G401 (cell line): Measurements from ENCODE around the gene STRA6. TPM values are rescaled to one million over a fixed set of nuclear protein-coding genes. Genes with fewer than 3 reads are reported as not detected.

ENCODE experiments used
- DNase-seq: peaks from one replicate; pipeline ENCODE4 v3.0.0-alpha.2; 2015; ENCODE audit warnings: low spot score
- in situ Hi-C: cut with HindIII; loops from 2 replicates; pipeline ENCODE4 v1.10.0; 2016; ENCODE audit warnings: low sequenced_read_pairs, mixed read lengths
- total RNA-seq: library from RNA; depleted of rRNA; stranded (reverse); fragments of >200 nt; shearing (Covaris generic); gene quantifications from 2 replicates; pipeline ENCODE4 v1.2.3, GENCODE V29; 2014

Gene STRA6
- total RNA-seq, 1 experiment from 2014 or later: 23.9 TPM

DNA sequence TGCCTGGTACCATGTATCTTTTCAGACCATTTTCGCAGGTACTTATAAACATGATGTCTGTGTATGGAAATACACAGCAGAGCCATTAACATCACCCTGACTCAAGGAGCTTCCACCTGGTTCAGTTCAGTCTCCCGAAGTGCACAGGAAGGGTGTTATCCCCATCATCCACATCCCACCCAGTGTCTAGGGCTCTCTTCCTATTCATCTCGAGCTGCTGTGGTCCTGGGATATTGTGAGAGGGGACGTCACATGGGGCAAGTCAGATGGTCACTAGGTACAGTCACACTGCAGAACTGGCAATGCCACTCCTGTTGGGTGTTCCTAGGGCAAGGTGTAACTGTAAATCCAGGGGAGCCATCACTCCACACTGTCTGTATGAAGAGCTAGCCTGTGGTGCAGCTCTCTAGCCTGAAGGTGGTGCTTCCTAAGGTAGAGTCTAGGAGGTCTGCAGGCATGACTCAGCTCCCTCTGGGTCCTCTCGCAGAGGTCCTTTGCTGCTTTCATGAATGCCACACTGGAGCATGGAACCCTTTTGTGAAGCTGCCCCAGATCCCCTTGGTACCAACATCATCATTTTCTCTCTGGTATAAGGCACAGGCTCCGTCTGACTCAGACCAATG, 58.3 kb downstream of the STRA6 start:
- in situ Hi-C loops: no loop called here
- no peak for DNase-seq

DNA sequence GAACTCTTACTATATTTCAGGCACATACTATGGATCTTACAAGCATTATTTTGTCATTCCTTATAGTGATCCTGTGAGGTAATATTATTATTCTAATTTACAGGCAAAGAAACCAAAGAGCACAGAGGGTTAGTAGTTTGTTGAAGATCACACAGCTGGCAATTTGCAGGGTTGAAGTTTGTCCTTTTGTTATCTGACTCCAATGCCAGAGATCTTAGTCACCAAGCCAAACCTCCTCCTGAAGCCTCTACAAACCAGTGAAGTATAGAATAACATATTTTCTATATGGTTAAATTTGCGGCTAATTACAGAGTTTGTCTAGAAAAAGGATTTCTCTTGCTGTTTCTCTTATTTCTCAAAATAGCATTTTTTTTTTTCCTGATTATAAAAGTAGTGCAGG, 61.0 kb downstream of the STRA6 start:
- DNase-seq: no peak
- in situ Hi-C loops: no loop called here

DNA sequence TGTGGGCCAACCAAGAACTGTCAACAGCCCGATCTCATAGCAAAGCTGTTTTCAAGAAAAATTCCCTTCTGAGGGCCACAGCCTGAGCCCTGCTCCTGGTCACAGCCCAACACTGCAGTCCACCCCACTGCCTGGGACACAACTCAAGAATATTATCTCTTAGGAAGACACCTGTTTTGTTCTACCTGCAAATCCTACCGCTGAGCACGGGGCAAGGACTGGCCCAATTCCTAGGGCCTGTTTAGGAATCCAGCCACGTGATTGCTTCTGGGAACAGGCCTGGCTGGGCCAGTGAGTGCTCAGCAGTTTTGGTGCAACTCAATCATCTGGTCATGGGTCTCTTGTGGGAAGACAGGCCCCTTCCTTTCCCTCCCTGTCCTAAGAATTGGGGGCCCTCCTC, 63.9 kb downstream of the STRA6 start:
- no peak for DNase-seq
- in situ Hi-C loops: no loop called here

DNA sequence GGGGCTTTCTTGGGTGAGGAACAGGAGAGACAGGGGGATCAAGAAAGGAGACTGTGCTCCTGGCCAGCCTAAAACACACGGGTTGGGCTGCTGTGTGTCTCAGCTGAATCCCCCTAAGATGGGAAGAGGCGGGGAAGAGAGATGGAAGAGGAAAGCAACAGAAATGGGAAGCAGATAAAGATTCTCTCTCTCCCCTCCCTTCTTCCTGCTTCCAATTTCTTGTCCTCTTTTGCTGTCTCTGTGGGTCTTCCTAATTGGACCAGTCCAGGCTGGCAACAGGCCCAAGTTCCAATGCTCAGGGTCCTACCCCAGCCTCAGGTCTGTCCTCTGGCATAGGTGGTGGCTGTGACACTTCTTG, 65.1 kb downstream of the STRA6 start:
- DNase-seq: no peak
- in situ Hi-C loops: no loop called here

DNA sequence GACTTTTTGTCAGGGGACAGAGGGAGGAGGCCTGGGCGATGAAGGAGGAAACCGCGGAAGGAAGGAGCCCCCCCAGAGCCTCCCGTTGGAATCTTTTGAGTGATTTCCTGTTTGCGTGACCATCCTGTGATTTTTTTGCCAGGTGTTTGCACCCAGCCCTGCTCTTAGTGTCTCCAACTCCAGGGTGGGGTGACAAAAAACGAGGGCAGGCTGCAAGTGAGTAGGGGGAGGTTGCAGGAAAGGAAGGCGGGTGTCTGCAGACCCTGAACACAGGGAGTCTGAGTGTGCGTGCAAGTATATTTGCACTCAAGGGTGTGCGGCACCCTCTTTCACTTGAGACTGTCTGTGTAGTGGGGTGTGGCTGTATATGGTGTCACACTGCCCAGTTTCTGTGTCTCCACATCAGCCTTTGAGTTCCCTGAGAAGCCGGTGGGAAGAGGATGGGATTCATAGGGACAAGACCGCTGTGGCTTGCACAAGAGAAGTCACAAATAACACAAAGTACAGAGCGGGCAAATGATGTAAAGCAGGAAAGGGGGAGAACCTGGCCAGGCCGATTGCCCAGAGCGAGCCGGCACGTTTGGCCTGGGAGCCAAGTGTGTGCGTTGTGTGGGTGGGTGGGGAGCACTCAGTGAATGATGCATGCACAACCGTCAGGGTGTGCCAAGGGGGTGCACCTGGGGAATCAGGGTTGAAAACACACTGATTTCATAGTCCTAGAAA, 65.6 kb downstream of the STRA6 start:
- in situ Hi-C loops: no loop called here
- no peak for DNase-seq

DNA sequence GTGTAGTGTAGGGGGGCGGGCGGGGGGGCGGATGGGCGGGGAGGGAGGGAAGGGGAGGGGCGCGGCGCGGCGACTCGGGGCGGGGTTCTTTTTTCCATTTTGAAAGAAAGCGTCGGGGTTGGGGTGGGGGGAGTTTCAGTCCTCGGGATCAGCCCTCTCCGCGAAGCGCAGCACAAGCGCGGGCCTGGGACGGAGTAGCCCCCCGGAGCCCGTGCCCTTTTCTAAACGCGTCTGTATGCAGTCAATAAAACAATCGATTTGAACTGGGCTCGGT, 66.1 kb downstream of the STRA6 start:
- in situ Hi-C loops: no loop called here
- DNase-seq: no peak

DNA sequence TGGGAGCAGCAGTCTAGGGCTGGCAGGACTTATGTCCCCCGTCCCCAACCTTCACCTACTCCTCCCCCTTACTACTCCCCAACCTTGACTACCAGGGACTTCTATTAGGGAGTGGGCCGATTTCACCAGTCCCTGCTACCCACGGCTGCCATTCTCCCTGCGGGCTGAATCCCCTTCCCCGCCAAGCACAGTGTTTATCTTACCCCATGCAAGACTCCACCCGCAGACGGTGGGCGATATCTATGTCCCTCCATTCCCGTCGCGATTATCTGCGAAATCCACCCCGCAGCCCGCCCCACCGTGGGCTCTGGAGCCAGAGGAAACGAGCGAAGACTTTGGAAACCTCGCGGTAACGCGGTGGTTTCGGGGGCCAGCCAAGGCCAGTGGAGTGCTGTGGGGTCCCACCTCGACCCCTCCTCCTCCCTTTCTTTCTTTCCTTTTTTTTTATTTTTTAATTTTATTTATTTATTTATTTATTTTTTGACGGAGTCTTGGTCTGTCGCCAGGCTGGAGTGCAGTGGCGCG, 67.5 kb downstream of the STRA6 start:
- in situ Hi-C loops: no loop called here
- DNase-seq: no peak

DNA sequence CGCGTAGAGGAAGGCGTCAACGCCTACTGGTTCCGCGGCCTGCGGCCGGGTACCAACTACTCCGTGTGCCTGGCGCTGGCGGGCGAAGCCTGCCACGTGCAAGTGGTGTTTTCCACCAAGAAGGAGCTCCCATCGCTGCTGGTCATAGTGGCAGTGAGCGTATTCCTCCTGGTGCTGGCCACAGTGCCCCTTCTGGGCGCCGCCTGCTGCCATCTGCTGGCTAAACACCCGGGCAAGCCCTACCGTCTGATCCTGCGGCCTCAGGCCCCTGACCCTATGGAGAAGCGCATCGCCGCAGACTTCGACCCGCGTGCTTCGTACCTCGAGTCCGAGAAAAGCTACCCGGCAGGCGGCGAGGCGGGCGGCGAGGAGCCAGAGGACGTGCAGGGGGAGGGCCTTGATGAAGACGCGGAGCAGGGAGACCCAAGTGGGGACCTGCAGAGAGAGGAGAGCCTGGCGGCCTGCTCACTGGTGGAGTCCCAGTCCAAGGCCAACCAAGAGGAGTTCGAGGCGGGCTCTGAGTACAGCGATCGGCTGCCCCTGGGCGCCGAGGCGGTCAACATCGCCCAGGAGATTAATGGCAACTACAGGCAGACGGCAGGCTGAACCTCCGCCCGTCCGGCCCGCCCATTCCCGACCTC, 68.1 kb downstream of the STRA6 start:
- DNase-seq: peak; percentile 23
- in situ Hi-C loops: no loop called here

DNA sequence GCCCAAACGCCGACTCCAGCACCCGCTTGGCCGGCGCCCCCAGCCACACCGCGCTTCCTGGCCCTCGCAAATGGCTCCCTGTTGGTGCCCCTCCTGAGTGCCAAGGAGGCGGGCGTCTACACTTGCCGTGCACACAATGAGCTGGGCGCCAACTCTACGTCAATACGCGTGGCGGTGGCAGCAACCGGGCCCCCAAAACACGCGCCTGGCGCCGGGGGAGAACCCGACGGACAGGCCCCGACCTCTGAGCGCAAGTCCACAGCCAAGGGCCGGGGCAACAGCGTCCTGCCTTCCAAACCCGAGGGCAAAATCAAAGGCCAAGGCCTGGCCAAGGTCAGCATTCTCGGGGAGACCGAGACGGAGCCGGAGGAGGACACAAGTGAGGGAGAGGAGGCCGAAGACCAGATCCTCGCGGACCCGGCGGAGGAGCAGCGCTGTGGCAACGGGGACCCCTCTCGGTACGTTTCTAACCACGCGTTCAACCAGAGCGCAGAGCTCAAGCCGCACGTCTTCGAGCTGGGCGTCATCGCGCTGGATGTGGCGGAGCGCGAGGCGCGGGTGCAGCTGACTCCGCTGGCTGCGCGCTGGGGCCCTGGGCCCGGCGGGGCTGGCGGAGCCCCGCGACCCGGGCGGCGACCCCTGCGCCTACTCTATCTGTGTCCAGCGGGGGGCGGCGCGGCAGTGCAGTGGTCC, 68.7 kb downstream of the STRA6 start:
- in situ Hi-C loops: no loop called here
- no peak for DNase-seq

DNA sequence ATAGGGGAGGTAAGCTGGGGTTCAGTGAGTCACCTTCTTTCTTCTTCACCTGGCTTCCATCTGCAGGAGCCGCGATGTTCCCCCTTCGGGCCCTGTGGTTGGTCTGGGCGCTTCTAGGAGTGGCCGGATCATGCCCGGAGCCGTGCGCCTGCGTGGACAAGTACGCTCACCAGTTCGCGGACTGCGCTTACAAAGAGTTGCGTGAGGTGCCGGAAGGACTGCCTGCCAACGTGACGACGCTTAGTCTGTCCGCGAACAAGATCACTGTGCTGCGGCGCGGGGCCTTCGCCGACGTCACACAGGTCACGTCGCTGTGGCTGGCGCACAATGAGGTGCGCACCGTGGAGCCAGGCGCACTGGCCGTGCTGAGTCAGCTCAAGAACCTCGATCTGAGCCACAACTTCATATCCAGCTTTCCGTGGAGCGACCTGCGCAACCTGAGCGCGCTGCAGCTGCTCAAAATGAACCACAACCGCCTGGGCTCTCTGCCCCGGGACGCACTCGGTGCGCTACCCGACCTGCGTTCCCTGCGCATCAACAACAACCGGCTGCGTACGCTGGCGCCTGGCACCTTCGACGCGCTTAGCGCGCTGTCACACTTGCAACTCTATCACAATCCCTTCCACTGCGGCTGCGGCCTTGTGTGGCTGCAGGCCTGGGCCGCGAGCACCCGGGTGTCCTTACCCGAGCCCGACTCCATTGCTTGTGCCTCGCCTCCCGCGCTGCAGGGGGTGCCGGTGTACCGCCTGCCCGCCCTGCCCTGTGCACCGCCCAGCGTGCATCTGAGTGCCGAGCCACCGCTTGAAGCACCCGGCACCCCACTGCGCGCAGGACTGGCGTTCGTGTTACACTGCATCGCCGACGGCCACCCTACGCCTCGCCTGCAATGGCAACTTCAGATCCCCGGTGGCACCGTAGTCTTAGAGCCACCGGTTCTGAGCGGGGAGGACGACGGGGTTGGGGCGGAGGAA, 69.6 kb downstream of the STRA6 start:
- no peak for DNase-seq
- in situ Hi-C loops: no loop called here

DNA sequence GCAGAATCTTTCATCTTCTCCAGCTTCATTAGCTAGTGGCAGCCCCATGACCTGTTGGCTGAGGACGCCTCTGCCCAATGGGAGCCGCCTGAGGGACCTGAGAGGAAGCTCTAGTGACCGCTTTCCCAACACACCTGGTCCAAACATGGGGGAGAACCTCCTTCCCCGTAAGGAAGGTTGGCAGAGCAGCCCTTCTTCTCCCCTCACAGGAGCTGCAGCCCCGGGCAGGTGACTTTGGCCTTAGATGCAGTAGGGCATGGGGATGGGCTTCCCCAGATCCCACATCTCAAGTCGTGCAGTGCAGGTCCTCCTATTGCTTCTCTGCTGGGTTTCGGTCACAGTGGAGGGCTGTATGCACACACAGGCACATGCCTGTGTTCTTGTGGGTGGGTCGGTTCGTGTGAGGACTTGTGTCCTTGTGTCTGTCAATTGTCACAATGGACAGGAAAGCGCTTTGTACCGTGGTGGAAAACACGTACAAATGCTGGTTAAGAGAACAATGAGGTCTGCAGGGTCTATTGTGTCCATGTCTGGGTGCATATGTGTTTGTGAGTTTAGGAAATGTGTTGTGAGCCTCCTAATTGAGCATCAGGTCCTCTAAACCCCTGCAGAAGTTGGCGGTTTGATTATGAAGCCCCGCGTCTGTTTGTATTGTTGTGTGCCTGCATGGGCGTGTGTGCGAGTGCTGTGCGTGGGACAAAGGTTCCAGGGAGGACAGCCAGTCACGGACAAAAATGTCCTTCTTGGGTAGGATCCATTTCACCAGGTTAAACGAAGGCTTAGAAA, 70.8 kb downstream of the STRA6 start:
- in situ Hi-C loops: no loop called here
- no peak for DNase-seq

DNA sequence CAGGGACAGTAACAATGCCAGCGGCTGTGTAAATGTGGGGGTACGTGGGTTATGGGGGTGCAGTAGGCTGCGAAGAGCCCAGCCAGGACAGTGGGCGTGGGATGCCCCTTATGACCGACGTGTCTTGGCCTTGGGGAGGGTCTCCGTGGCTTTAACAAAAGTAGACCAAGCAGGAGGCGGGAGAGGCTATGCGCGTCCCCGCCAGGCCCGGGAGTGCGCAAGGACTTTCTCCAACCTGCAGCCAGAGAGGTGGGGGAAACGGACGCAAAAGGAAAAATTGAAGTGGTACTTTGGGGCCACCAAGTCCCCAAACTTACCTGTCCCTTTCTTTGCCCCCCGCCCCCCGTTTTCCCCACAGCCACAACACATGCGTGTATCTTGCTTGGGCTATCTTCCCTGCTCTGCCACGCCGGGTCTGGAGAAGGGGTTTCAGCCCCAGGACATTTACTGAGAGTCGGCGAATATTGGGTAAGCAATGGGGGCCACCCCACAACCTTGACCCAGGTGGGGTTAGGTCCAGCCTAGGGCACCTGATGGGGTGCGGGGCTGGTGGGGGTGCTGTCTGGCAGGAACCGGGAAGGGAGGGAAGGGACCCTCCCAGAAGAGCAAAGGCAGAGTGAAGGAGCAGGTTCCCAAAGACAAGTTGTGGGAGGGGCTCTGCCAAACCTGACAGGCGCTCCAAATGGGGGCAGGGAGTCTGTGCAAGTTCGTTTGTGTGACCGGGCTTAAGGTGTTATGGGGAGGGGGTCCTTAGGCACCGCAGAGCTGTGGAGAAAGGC, 71.5 kb downstream of the STRA6 start:
- in situ Hi-C loops: no loop called here
- DNase-seq: no peak

DNA sequence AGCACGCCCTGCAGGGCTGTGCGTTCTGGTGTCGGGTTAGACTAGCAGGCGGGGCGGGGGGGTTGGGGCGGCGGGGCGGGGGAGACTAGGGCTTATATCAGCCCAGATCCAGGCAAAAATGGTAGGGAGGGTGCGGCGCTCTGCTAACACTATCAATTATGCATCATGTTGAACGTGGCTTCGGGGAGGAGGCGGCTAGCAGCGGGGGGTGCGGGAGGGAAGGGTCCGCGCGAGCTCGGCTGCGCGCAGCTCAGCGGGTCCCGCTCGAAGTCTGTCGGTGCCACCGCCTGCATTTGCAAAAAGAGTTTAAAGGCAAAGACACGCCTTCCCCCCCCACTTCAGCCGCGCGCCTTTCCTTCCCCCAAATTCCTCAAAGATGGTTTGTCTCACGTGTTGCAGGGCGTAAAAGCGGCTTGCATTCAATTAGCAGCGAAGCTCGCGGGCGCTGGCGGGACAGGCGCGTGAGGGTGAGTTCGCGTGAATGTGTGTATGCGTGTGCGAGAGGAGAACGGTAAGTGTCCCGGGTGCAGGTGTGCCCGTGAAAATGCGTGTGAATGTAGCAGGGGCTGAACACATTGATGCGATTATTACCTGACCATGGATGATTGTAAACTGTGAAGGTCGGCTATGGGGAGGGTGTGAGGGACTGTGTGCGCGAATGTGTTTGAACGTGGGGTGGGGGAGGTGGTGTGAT, 72.3 kb downstream of the STRA6 start, which contains the start of gene ISLR2:
ISLR2 (plus strand) TSS at position 432 of the 694 bp plus-strand sequence. CDS start 2,169 bp downstream, outside the sequence.
- DNase-seq: no peak
- in situ Hi-C loops: no loop called here

DNA sequence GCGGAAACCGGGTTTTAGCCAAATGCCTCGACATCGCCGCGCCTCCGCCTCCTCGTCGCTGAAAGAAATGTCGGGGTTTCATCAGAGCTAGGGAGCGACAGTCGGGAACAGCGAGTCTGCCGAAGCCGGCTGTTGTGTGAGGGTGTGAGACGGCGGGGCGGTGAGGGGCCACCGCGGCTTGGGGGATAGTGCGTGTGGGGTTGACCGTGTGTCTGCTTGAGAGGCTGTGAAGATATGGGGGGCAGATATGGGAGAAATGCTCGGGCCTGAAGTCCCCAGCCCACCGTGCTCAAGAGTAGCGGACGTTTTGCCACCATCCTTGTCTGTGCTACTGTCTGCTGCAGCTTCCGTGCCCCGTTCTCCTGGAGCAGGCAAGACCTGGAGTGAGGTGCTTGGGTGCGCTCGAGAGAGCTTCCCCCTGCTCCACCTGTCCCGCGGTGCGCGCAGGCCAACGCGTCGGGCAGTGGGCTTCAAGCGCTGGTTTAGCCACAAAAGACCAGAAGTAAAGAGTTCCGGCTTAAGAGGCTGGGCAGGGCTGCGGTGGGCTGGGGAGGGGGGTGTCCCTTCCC, 72.9 kb downstream of the STRA6 start:
- DNase-seq: no peak
- in situ Hi-C loops: no loop called here
